ENCODE results near the gene CNTN4. TPM values are rescaled to one million over a fixed set of nuclear protein-coding genes. Genes with fewer than 3 reads are reported as not detected.

Gene CNTN4
- total RNA-seq, 2 donors from 2014 or later = 13.0 to 50.1 TPM

- ATAC-seq (no peak), DNase-seq (no peak)
- intact Hi-C loops (cut with DNase I) = no loop called here
- Histone ChIP-seq H3K27me3 (no peaks in the 10 kb centered on the region), H3K9me3 (no peaks in the 10 kb centered on the region), H3K36me3 (replicated peaks in 1 of 2; ENCODE audit: insufficient read depth in 1 of 2, low read depth in 2 of 2) (no peaks in the 10 kb centered on the region), H3K4me3 (no peak overlapping the region), H3K4me1 (no peaks in the 10 kb centered on the region), H3K27ac (no peak overlapping the region)
- TF ChIP-seq POLR2A (IDR thresholded peaks at IDR 0.05) = no peak
- no peak for TF ChIP-seq CTCF (IDR thresholded peaks at IDR 0.05)
- 87 to 88% methylated on average over 6 to 12 of the region's 21 CpGs for WGBS, 2 donors
Measured at GRCh38 chr3:2484162-2485026, 385.7 kb downstream of the CNTN4 start.

GRCh38 chr3:2485027-2485375, 386.3 kb downstream of the CNTN4 start:
- ATAC-seq (no peak), DNase-seq (no peak)
- WGBS, 2 donors = 87 to 93% methylated on average over 7 to 9 of the region's 21 CpGs
- TF ChIP-seq POLR2A (IDR thresholded peaks at IDR 0.05) (no peak), CTCF (IDR thresholded peaks at IDR 0.05) (no peak)
- no peaks in the 10 kb centered on the region for H3K9me3 ChIP-seq
- no peaks in the 10 kb centered on the region for H3K4me1 ChIP-seq
- H3K4me3 ChIP-seq = no peak overlapping the region
- H3K27ac ChIP-seq = no peak overlapping the region
- H3K36me3 ChIP-seq (replicated peaks in 1 of 2; ENCODE audit: insufficient read depth in 1 of 2, low read depth in 2 of 2) = no peaks in the 10 kb centered on the region
- H3K27me3 ChIP-seq = no peaks in the 10 kb centered on the region
- intact Hi-C loops (cut with DNase I) = no loop called here

GRCh38 chr3:2495746-2496145, 397.1 kb downstream of the CNTN4 start:
- H3K4me1 ChIP-seq = no peaks in the 10 kb centered on the region
- no peak overlapping the region for H3K4me3 ChIP-seq
- intact Hi-C loops (cut with DNase I) = no loop called here
- no peak for TF ChIP-seq POLR2A (IDR thresholded peaks at IDR 0.05)
- no peak for TF ChIP-seq CTCF (IDR thresholded peaks at IDR 0.05)
- DNase-seq (no peak), ATAC-seq (no peak)
- no peaks in the 10 kb centered on the region for H3K9me3 ChIP-seq
- no peak overlapping the region for H3K27ac ChIP-seq
- no peaks in the 10 kb centered on the region for H3K27me3 ChIP-seq
- WGBS, 2 donors = 57 to 62% methylated on average over 2 of the region's 2 CpGs
- H3K36me3 ChIP-seq (replicated peaks in 1 of 2; ENCODE audit: insufficient read depth in 1 of 2, low read depth in 2 of 2) = no peaks in the 10 kb centered on the region

- Histone ChIP-seq H3K9me3 (no peaks in the 10 kb centered on the region), H3K4me3 (no peak overlapping the region), H3K27me3 (no peaks in the 10 kb centered on the region), H3K36me3 (replicated peaks in 1 of 2; ENCODE audit: insufficient read depth in 1 of 2, low read depth in 2 of 2) (no peaks in the 10 kb centered on the region), H3K4me1 (no peaks in the 10 kb centered on the region), H3K27ac (no peak overlapping the region)
- DNase-seq (no peak), ATAC-seq (no peak)
- TF ChIP-seq POLR2A (IDR thresholded peaks at IDR 0.05) (no peak), CTCF (IDR thresholded peaks at IDR 0.05) (no peak)
- 53 to 56% methylated on average over 2 of the region's 2 CpGs for WGBS, 2 donors
- intact Hi-C loops (cut with DNase I) = no loop called here
Measured at GRCh38 chr3:2504912-2505311, 406.2 kb downstream of the CNTN4 start.

GRCh38 chr3:2506776-2507175, 408.1 kb downstream of the CNTN4 start:
- DNase-seq = no peak
- no peaks in the 10 kb centered on the region for H3K27me3 ChIP-seq
- H3K4me3 ChIP-seq = no peak overlapping the region
- ATAC-seq = no peak
- H3K9me3 ChIP-seq = no peaks in the 10 kb centered on the region
- H3K36me3 ChIP-seq (replicated peaks in 1 of 2; ENCODE audit: insufficient read depth in 1 of 2, low read depth in 2 of 2) = no peaks in the 10 kb centered on the region
- TF ChIP-seq POLR2A (IDR thresholded peaks at IDR 0.05) (no peak), CTCF (IDR thresholded peaks at IDR 0.05) (no peak)
- no peaks in the 10 kb centered on the region for H3K4me1 ChIP-seq
- intact Hi-C loops (cut with DNase I) = no loop called here
- no peak overlapping the region for H3K27ac ChIP-seq
- WGBS, 2 donors = 60 to 70% methylated on average over 8 of the region's 8 CpGs

Measured in body of pancreas (tissue), 4 donors.